HEK293T (cell line): ENCODE measurements around the gene C1QL4.

ENCODE experiments used
- CTBP1 ChIP-seq: fragments of 450-650 bp; IDR thresholded peaks from 2 replicates; pipeline ENCODE4 v1.6.1; 2016; ENCODE audit warnings: borderline replicate concordance
- FOXK2 ChIP-seq: fragments of 450-650 bp; IDR thresholded peaks from 2 replicates; pipeline ENCODE4 v1.6.1; 2016; ENCODE audit warnings: mild to moderate bottlenecking
- HDGF ChIP-seq: fragments of 450-650 bp; IDR thresholded peaks from 2 replicates; pipeline ENCODE4 v1.6.1; 2017; ENCODE audit warnings: antibody characterized with exemption, borderline replicate concordance

DNA sequence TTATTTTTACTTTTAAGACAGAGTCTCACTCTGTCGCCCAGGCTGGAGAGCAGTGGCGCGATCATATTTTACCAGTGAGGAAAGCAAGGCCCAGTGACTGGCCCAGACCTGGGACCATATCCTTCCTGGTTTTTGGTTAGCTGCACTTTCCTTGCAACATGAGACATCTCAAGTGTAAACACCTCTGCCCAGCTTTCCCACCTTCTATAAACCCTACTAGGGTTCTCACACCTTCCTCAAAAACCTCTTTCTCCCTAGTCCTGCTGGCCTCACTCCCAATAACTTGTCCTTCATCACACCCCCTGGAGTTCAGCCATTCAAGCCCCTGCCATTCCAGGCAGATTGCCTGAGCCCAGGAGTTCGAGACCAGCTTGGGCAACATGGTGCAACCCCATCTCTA, 52.3 kb downstream of the C1QL4 start:
- no peak for TF ChIP-seq FOXK2
- no peak for TF ChIP-seq CTBP1
- no peak for TF ChIP-seq HDGF
